ENCODE results near the gene GARIN5B.

DNA sequence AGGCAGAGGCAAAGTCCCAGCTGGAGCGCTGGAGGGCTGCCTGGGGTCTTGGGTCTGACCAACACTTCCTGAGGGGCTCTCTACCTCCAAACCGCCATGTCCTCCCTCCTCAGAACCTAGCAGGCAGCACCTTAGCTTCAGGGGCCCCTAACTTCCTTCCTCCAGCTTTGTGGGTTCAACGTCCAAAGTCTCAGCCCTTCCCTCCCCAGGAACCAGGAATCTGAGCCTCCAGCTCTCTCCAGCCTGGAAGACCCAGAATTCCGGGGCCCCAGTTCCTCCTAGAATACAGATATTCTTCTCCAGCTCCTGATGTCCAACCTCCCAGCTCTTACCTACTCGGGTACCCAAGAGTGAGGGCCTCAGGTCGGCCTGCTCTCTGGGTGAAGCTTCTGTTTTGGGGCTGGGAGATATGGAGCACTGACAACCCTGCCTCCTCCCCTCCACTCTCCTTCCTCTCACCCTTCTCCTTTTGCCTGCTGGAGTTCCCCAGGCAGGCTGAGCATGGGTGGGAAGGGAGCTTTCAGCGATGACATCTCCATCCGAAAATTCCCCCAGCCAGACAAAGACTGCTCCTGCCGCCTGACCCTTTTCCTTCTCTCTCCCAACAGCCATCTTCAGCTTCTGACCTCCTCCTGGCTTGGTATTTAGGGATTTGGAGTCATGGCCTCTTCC is 41.5 kb downstream of the GARIN5B start:
- TF ChIP-seq, protein P1, sequence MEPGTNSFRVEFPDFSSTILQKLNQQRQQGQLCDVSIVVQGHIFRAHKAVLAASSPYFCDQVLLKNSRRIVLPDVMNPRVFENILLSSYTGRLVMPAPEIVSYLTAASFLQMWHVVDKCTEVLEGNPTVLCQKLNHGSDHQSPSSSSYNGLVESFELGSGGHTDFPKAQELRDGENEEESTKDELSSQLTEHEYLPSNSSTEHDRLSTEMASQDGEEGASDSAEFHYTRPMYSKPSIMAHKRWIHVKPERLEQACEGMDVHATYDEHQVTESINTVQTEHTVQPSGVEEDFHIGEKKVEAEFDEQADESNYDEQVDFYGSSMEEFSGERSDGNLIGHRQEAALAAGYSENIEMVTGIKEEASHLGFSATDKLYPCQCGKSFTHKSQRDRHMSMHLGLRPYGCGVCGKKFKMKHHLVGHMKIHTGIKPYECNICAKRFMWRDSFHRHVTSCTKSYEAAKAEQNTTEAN (CRISPR knock-in tag; IDR thresholded peaks at IDR 0.05) = no peak
- TF ChIP-seq, protein P2, sequence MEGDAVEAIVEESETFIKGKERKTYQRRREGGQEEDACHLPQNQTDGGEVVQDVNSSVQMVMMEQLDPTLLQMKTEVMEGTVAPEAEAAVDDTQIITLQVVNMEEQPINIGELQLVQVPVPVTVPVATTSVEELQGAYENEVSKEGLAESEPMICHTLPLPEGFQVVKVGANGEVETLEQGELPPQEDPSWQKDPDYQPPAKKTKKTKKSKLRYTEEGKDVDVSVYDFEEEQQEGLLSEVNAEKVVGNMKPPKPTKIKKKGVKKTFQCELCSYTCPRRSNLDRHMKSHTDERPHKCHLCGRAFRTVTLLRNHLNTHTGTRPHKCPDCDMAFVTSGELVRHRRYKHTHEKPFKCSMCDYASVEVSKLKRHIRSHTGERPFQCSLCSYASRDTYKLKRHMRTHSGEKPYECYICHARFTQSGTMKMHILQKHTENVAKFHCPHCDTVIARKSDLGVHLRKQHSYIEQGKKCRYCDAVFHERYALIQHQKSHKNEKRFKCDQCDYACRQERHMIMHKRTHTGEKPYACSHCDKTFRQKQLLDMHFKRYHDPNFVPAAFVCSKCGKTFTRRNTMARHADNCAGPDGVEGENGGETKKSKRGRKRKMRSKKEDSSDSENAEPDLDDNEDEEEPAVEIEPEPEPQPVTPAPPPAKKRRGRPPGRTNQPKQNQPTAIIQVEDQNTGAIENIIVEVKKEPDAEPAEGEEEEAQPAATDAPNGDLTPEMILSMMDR (IDR thresholded peaks at IDR 0.05) = no peak
- TF ChIP-seq, protein P3, sequence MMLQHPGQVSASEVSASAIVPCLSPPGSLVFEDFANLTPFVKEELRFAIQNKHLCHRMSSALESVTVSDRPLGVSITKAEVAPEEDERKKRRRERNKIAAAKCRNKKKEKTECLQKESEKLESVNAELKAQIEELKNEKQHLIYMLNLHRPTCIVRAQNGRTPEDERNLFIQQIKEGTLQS (CRISPR knock-in tag; conservative IDR thresholded peaks at IDR 0.05) = no peak
- no peak for TF ChIP-seq MYBL2 (CRISPR knock-in tag; IDR thresholded peaks at IDR 0.05)
- no peak for TF ChIP-seq ELF4 (CRISPR knock-in tag; IDR thresholded peaks at IDR 0.05; ENCODE audit: low read depth)
- no peak for TF ChIP-seq ZNF423 (CRISPR knock-in tag; IDR thresholded peaks at IDR 0.05)
- no peak for TF ChIP-seq ZNF232 (CRISPR knock-in tag; IDR thresholded peaks at IDR 0.05)
- no peak for TF ChIP-seq ZBTB21 (CRISPR knock-in tag; IDR thresholded peaks at IDR 0.05; ENCODE audit: borderline replicate concordance)
- no peak for TF ChIP-seq ZNF121 (CRISPR knock-in tag; IDR thresholded peaks at IDR 0.05)
- no peak for TF ChIP-seq CREB1 (CRISPR knock-in tag; IDR thresholded peaks at IDR 0.05)

Measured in WTC11 (cell line).